Keratinocyte (primary cell): ENCODE results near the gene RASSF6. TPM values are rescaled to one million over a fixed set of nuclear protein-coding genes. Genes with fewer than 3 reads are reported as not detected.

ENCODE experiments used
- DNase-seq: peaks from one replicate; pipeline ENCODE4 v3.0.0-alpha.2; 2011; ENCODE audit warnings: low read depth, missing footprints, low spot score
- FAIRE-seq: peaks from 2 replicates; lab custom pipeline; 2011; peaks lifted over from hg19 to GRCh38; lab: Jason Lieb, UNC
- H2AFZ ChIP-seq: 2 replicates; pipeline ENCODE4 v1.6.0; 2012; ENCODE audit warnings: low read length, control low read depth, inconsistent platforms; ENCODE audit not compliant: control insufficient read depth
- H3K27ac ChIP-seq: 2 replicates; pipeline ENCODE4 v1.5.1; 2011; ENCODE audit warnings: low read length; ENCODE audit not compliant: control insufficient read depth, insufficient read depth
- H3K27me3 ChIP-seq: 3 replicates; pipeline ENCODE4 v1.6.0; 2011; ENCODE audit warnings: low read length; ENCODE audit not compliant: control insufficient read depth, insufficient read depth; ENCODE audit errors: extremely low read depth
- H3K36me3 ChIP-seq, 2 experiments: 2 replicates in 1 of 2; 3 replicates in 1 of 2; pipeline ENCODE4 v1.5.1; 2011; ENCODE audit warnings: low read length in 2 of 2, mild to moderate bottlenecking in 1 of 2; ENCODE audit not compliant: control insufficient read depth in 2 of 2, insufficient read depth in 2 of 2; ENCODE audit errors: extremely low read depth in 1 of 2
- H3K4me1 ChIP-seq: 3 replicates; pipeline ENCODE4 v1.5.1; 2011; ENCODE audit warnings: low read length; ENCODE audit not compliant: control insufficient read depth, insufficient read depth; ENCODE audit errors: extremely low read depth
- H3K4me2 ChIP-seq: 3 replicates; pipeline ENCODE4 v1.6.0; 2011; ENCODE audit warnings: low read depth, low read length; ENCODE audit not compliant: control insufficient read depth, insufficient read depth; ENCODE audit errors: extremely low read depth
- H3K4me3 ChIP-seq, 3 experiments: fragments of 200-600 bp in 1 of 3; sonication (generic) in 1 of 3; 2 replicates in 2 of 3; 3 replicates in 1 of 3; pipeline ENCODE4 v1.5.1; 2011 to 2016; ENCODE audit warnings: low read length in 3 of 3, mild to moderate bottlenecking in 3 of 3, control low read depth in 2 of 3, inconsistent platforms in 1 of 3, low read depth in 1 of 3, mixed read lengths in 1 of 3, mixed run types in 1 of 3, moderate library complexity in 1 of 3; ENCODE audit not compliant: control insufficient read depth in 2 of 3, insufficient read depth in 2 of 3; ENCODE audit errors: extremely low read depth in 1 of 3
- H3K79me2 ChIP-seq: 2 replicates; pipeline ENCODE4 v1.6.0; 2012; ENCODE audit warnings: low read length; ENCODE audit not compliant: control insufficient read depth, insufficient read depth
- H3K9ac ChIP-seq: 3 replicates; pipeline ENCODE4 v1.6.0; 2011; ENCODE audit warnings: low read length; ENCODE audit not compliant: control insufficient read depth, insufficient read depth; ENCODE audit errors: extremely low read depth
- H3K9me1 ChIP-seq: 3 replicates; pipeline ENCODE4 v1.6.0; 2011; ENCODE audit warnings: low read length; ENCODE audit not compliant: control insufficient read depth, insufficient read depth; ENCODE audit errors: extremely low read depth
- H3K9me3 ChIP-seq: 2 replicates; pipeline ENCODE4 v1.5.1; 2012; ENCODE audit warnings: low read depth, low read length; ENCODE audit not compliant: control insufficient read depth
- H4K20me1 ChIP-seq: 3 replicates; pipeline ENCODE4 v1.6.0; 2011; ENCODE audit warnings: low read length; ENCODE audit not compliant: control insufficient read depth, insufficient read depth; ENCODE audit errors: extremely low read depth
- EZH2 ChIP-seq: IDR thresholded peaks from one replicate; pipeline ENCODE4 v1.6.1; 2012; ENCODE audit warnings: inconsistent platforms, mild to moderate bottlenecking, low read length, moderate library complexity
- dilution Hi-C: fragments of 300-500 bp; cut with MboI; formaldehyde crosslinking; loops from one replicate; pipeline ENCODE4 v1.7.0; 2020; ENCODE audit warnings: low sequenced_read_pairs; ENCODE audit not compliant: extremely low pct_ligation_motif_present
- polyA plus RNA-seq, 5 experiments: library from polyadenylated mRNA; depleted of rRNA in 3 of 5; stranded (reverse) in 3 of 5; stranded (forward) in 1 of 5; unstranded in 1 of 5; fragments of >200 nt; gene quantifications; 1 replicate in 1 of 5; 2 replicates in 3 of 5; 3 replicates in 1 of 5; pipeline versions ENCODE4 v1.2.1 to v1.2.3, GENCODE V29; 2011 to 2012; ENCODE audit warnings: missing spikeins in 2 of 5, low read depth in 1 of 5, low replicate concordance in 1 of 5
- TF ChIP-seq, protein P1 (sequence below), 3 experiments: IDR thresholded peaks in 1 of 3; conservative IDR thresholded peaks in 1 of 3; optimal IDR thresholded peaks in 1 of 3; 2 replicates in 2 of 3; 3 replicates in 1 of 3; pipeline versions ENCODE3 to v1.5.1; 2011; ENCODE audit warnings: low read length in 3 of 3, mild to moderate bottlenecking in 3 of 3, moderate library complexity in 2 of 3, control low read depth in 1 of 3, inconsistent platforms in 1 of 3; ENCODE audit not compliant: insufficient read depth in 2 of 3; ENCODE audit errors: extremely low read depth in 1 of 3

Gene RASSF6
- polyA plus RNA-seq, 1 donor (not counting 4 experiments of a cell fraction or from before 2014, with no cell fraction given), result 4.4 TPM

GRCh38 chr4:73615613-73616012 lies 4.6 kb downstream of the RASSF6 start:
- dilution Hi-C loops, result no loop called here
- H3K9me3 ChIP-seq, result no peaks in the 10 kb centered on the region
- no peaks in the 10 kb centered on the region for H3K79me2 ChIP-seq
- TF ChIP-seq, protein P1, sequence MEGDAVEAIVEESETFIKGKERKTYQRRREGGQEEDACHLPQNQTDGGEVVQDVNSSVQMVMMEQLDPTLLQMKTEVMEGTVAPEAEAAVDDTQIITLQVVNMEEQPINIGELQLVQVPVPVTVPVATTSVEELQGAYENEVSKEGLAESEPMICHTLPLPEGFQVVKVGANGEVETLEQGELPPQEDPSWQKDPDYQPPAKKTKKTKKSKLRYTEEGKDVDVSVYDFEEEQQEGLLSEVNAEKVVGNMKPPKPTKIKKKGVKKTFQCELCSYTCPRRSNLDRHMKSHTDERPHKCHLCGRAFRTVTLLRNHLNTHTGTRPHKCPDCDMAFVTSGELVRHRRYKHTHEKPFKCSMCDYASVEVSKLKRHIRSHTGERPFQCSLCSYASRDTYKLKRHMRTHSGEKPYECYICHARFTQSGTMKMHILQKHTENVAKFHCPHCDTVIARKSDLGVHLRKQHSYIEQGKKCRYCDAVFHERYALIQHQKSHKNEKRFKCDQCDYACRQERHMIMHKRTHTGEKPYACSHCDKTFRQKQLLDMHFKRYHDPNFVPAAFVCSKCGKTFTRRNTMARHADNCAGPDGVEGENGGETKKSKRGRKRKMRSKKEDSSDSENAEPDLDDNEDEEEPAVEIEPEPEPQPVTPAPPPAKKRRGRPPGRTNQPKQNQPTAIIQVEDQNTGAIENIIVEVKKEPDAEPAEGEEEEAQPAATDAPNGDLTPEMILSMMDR (optimal IDR thresholded peaks at IDR 0.05 in 1 of 3, IDR thresholded peaks at IDR 0.05 in 1 of 3, conservative IDR thresholded peaks at IDR 0.05 in 1 of 3; ENCODE audit: extremely low read depth in 1 of 3, insufficient read depth in 2 of 3, low read length in 3 of 3), result peak; percentile 33 to 61 (median 41)
- no peak for TF ChIP-seq EZH2
- no peaks in the 10 kb centered on the region for H4K20me1 ChIP-seq
- peak overlapping the region; percentile 31 for H3K4me2 ChIP-seq
- H3K9ac ChIP-seq, result no peak overlapping the region
- H3K27ac ChIP-seq, result peak overlapping the region; percentile 27
- no peaks in the 10 kb centered on the region for H3K9me1 ChIP-seq
- DNase-seq (no peak), FAIRE-seq (peak; percentile 73)
- H3K27me3 ChIP-seq, result no peaks in the 10 kb centered on the region
- H3K4me1 ChIP-seq, result peaks cover 60% of the 10 kb centered on the region
- peak overlapping the region; percentile 36 for H2AFZ ChIP-seq
- H3K4me3 ChIP-seq, result no peak overlapping the region
- H3K36me3 ChIP-seq, result peaks cover 0 to 1% of the 10 kb centered on the region in 2 experiments

DNA sequence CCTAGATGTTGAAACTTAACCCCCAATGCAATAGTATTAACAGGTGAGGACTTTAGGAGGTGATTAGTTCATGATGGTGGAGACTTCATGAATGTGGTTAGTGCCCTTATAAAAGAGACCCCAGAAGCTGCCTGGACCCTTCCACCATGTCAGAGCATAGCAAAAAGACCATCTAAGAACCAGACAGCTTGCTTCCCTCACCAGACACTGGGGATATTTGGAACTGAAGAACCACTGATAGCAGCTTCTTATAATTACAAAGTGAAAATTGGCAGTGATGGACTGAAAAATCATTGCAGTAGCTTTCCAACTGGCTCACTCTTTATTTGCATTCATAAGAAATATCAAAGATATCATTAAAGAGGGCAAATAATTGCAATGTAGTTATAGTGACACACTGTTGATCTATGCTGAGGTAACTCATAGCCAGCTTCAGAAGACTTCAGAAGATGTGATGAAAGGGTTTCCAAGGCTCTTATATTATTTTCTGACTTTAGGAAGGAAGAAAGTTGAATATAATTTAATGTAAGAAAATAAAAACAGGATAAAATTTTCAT lies 5.8 kb downstream of the RASSF6 start:
- dilution Hi-C loops, result no loop called here
- Histone ChIP-seq H3K4me2 (no peak overlapping the region), H3K79me2 (no peaks in the 10 kb centered on the region), H3K4me1 (peaks cover 66% of the 10 kb centered on the region), H3K9me1 (no peaks in the 10 kb centered on the region), H3K9me3 (no peaks in the 10 kb centered on the region), H3K27ac (no peak overlapping the region), H3K27me3 (no peaks in the 10 kb centered on the region), H4K20me1 (no peaks in the 10 kb centered on the region), H2AFZ (no peak overlapping the region), H3K36me3 (peaks cover 0 to 1% of the 10 kb centered on the region in 2 experiments), H3K4me3 (no peak overlapping the region), H3K9ac (no peak overlapping the region)
- FAIRE-seq (no peak), DNase-seq (no peak)
- TF ChIP-seq, protein P1 (optimal IDR thresholded peaks at IDR 0.05 in 1 of 3, IDR thresholded peaks at IDR 0.05 in 1 of 3, conservative IDR thresholded peaks at IDR 0.05 in 1 of 3; ENCODE audit: extremely low read depth in 1 of 3, insufficient read depth in 2 of 3, low read length in 3 of 3), result no peak
- no peak for TF ChIP-seq EZH2
